T-helper 2 cell treated with Interferon-gamma antibody and Interleukin-4, amounts not matched to agents 5 μg/mL and 100 μg/mL, for 36 hours (primary cell): ENCODE results near the gene HUNK.

Experiments used
- DNase-seq: peaks from one replicate; pipeline ENCODE4 v3.0.0; 2021; ENCODE audit warnings: low spot score
- H3K27ac Mint-ChIP-seq: one replicate; pipeline ENCODE4 v1.8.0; 2021; ENCODE audit warnings: mild to moderate bottlenecking, mixed read lengths
- H3K27me3 Mint-ChIP-seq: one replicate; pipeline ENCODE4 v1.8.0; 2021; ENCODE audit warnings: low read depth, mixed read lengths
- H3K36me3 Mint-ChIP-seq: one replicate; pipeline ENCODE4 v1.8.0; 2021; ENCODE audit warnings: low read depth, mixed read lengths
- H3K4me1 Mint-ChIP-seq: one replicate; pipeline ENCODE4 v1.8.0; 2021; ENCODE audit warnings: low read depth, mixed read lengths
- H3K4me3 Mint-ChIP-seq: one replicate; pipeline ENCODE4 v1.8.0; 2022; ENCODE audit warnings: mild to moderate bottlenecking, moderate library complexity, mixed read lengths
- H3K9me3 Mint-ChIP-seq: one replicate; pipeline ENCODE4 v1.8.0; 2021; ENCODE audit warnings: mixed read lengths

The HUNK gene

DNA sequence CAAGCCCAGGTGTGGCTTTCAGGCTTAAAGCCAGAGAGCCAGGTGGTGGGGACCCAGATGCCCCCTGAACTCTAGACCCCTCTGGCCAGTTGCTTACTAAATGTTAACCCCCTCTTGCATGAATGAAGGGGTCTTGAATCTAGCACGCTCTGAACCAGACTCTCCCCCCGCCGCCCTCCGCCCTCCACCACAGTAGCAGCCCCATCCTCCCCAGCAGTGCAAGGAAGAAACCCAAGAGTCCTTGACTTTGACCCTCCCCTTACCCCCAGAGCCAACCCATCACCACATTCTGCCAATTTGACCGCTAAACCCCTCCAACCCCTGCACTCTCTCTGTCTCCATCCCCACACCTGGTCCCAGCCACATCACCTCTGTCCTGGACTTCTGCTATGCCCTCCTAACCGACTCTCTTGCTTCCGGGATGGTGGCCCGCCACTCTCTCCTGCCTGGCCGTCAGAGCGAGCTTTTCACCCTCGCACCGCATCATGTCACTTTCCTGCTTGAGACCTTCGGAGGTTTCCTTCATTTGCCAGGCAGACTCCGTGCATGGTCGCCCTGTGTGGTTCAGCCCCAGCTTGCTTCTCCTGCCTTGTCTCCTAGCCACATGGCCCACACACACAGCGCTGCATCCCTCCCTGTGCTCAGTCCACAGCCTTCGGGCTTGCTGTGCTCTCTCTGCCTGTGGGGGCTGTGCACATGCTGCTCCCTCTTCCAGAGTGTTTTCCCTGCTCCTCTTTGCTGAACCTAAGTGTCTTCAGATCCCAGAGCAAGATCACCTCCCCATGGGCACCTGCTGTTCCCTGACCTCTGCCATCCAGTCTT, 113.4 kb downstream of the HUNK start:
- H3K4me3 Mint-ChIP-seq: no peak overlapping the region
- DNase-seq: no peak
- H3K9me3 Mint-ChIP-seq: no peaks in the 10 kb centered on the region
- no peak overlapping the region for H3K27ac Mint-ChIP-seq
- H3K27me3 Mint-ChIP-seq: no peaks in the 10 kb centered on the region
- H3K4me1 Mint-ChIP-seq: no peaks in the 10 kb centered on the region
- no peaks in the 10 kb centered on the region for H3K36me3 Mint-ChIP-seq

DNA sequence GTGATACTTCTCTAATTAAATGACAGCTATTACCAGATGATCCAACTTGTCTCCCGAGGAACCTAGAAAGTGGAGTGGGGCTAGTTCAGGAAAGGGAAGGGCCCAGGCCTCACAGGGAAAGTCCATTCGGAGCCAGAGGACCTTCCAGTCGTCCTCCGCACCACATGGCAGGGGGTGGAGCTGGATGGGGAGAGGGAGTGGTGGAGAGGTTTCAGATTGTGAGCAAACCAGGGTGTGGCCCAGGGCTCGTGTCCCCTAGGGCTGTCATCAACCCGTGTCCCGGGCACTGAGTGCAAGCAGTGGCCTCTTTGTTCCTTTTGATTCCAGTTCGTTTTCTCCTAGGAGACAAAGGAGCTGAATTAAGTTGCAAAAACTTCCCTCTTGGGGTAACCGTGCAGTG, 114.9 kb downstream of the HUNK start:
- H3K27ac Mint-ChIP-seq: no peak overlapping the region
- H3K9me3 Mint-ChIP-seq: no peaks in the 10 kb centered on the region
- DNase-seq: no peak
- no peak overlapping the region for H3K4me3 Mint-ChIP-seq
- no peaks in the 10 kb centered on the region for H3K27me3 Mint-ChIP-seq
- H3K36me3 Mint-ChIP-seq: no peaks in the 10 kb centered on the region
- no peaks in the 10 kb centered on the region for H3K4me1 Mint-ChIP-seq

DNA sequence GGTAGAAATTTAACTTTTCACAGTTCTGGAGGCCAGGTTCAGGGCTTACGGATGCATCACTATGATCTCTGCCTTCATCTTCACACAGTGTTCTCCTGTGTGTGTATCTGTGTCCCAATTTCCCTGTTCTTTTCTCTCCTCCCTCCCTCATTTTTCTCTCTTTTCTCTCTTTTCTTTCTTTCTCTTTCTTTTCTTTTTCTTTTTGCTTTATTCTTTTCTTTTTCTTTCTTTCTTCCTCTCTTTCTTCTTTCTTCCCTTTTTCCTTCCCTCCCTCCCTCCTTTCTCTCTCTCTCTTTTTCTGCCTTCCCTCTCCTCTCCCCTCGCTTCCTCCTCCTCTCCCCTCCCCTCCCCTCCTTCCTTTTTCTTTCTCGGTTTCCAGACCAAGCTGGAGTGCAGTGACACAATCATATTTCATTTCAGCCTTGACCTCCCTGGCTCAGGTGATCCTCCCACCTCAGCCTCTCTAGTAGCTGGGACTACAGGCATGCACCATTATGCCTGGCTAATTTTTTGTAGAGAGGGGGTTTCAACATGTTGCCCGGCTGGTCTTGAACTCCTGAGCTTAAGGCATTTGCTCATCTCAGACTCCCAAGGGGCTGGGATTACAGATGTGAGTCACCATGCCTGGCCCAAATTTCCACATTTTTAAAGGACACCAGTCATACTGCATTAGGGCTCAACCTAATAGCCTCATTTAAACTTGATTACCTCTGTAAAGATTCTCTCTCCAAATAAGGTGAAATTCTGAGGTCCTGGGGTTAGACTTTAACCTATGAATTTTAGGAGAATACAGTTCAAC, 115.9 kb downstream of the HUNK start:
- no peaks in the 10 kb centered on the region for H3K27me3 Mint-ChIP-seq
- no peaks in the 10 kb centered on the region for H3K4me1 Mint-ChIP-seq
- DNase-seq: no peak
- H3K36me3 Mint-ChIP-seq: no peaks in the 10 kb centered on the region
- no peak overlapping the region for H3K27ac Mint-ChIP-seq
- no peak overlapping the region for H3K4me3 Mint-ChIP-seq
- H3K9me3 Mint-ChIP-seq: no peaks in the 10 kb centered on the region

DNA sequence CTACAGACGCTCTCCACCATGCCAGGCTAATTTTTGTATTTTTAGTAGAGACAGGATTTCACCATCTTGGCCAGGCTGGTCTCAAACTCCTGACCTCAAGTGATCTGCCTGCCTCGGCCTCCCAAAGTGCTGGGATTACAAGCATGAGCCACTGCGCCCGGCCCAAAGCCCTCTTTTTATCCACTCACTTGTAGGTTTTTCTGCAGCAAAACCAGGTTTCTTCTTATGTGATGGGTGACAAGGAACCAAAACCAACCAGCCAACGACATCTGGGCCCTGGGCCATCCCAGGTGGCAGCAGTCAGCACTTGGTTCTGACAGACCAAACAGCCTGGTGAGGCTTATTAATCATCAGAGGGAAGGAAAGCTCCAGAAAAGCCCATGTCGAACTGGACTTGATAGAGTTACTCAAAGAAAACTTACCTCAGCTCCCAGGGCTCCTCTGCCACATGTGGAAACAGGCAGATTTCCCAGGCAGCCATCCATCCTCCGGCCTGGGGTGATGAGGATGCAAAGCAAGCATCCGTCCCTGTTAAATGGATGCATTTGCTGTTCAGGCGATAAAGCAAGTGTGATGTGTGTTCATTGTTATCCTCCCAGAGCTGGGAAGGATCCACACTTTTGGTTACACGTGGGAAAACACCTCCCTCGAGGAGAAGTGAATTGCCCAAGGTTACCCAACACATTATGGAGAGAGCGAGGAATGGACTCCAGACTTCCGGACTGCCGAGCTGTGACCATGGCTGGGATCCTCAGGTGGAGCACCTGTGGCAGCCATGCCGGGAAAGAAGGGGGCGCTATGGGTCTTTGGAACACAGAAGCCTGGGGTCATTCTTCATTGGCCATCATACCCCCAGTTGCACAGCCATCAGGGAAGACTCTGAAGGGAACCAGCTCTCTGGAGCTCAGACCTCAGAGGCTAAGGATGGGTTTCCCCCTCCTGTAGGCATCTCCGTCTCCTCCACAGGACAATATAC, 118.8 kb downstream of the HUNK start:
- no peaks in the 10 kb centered on the region for H3K27me3 Mint-ChIP-seq
- H3K27ac Mint-ChIP-seq: no peak overlapping the region
- no peak for DNase-seq
- H3K4me3 Mint-ChIP-seq: no peak overlapping the region
- H3K36me3 Mint-ChIP-seq: no peaks in the 10 kb centered on the region
- H3K4me1 Mint-ChIP-seq: no peaks in the 10 kb centered on the region
- no peaks in the 10 kb centered on the region for H3K9me3 Mint-ChIP-seq

DNA sequence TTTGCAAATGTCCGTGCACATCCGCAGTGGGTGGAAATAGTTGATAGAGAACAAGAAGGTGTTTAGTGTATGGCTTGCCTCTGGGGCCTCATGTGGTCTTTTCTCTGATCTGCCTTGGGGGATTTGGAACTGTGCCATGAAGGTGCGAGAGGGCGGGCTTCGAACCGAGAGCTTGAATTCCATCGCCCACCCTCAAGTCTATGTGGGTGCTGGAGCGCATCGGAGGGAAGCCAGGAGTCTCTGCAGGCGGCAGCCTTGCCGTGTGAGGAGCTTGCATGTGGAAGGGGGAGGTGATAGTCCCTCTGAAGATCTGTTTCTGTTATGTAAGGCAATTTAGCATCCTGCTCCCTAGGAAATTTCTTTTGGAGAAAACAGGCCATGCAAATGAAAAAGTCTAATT, 119.6 kb downstream of the HUNK start:
- no peak for DNase-seq
- Mint-ChIP-seq H3K9me3 (no peaks in the 10 kb centered on the region), H3K27ac (no peak overlapping the region), H3K4me3 (no peak overlapping the region), H3K27me3 (no peaks in the 10 kb centered on the region), H3K4me1 (no peaks in the 10 kb centered on the region), H3K36me3 (no peaks in the 10 kb centered on the region)

DNA sequence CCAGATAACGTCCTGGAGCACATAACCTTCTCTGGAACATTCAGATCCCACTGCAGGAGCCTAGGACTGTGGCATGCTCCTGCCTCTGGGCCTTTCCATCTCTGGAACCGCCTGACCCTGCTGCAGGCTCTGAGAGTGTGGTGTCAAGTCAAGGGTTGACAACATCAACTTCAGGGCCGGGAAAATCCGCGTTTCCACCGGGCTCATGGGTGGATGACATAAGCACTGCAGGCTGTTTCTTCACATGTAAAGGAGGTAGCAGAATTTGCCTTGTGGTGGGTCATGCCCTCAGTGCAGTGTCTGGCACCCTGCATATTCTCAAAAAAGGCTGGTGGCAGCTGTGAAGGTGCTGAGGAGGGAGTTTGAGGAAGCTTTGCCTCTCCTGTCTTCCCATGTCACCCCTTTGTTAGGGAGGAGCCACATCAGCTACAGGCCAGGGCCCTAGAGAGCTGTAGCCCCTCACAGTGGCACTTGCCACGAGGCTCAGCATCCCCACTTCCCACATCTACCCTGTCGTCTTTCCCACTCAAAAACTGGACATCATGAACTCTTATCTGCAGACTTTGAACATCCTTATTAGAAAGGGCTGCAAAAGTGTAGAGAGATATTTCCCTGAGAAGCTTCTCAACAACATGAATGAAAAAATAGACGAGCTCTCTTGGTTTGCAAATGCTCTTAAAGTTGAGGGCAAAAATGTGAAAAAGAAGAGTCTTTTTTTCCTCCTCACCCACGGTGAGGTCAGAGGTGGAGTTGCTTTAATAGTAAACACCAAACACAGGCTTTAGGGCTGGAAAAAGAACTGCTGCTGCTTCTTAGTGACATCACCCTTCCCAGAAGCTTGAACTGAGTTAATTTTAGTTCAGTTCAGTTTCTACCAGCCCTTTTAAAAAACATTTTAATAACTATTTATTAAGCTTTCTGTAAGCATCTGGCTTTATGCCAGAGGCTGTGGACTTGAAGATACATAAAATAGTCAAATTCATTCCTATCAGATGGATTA, 121.3 kb downstream of the HUNK start:
- DNase-seq: no peak
- no peaks in the 10 kb centered on the region for H3K27me3 Mint-ChIP-seq
- no peak overlapping the region for H3K27ac Mint-ChIP-seq
- H3K4me1 Mint-ChIP-seq: no peaks in the 10 kb centered on the region
- no peak overlapping the region for H3K4me3 Mint-ChIP-seq
- H3K9me3 Mint-ChIP-seq: no peaks in the 10 kb centered on the region
- H3K36me3 Mint-ChIP-seq: no peaks in the 10 kb centered on the region

DNA sequence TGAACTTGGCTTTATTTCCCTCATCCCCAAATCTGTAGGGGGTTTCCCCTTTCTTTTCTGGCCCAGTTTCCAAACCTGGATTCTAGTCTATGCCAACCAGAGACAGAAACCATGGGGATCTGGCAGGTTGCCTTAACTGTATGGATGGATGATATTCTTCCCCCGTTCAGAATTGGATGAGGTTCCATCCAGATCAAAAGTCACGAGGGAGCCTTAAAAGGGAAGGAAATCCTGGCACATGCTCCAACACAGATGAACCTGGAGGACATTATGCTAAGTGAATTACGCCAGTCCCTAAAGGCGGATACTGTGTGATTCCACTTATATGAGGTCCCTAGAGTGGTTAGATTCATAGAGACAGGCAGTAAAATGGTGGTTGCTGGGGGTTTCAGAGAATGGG, 124.4 kb downstream of the HUNK start:
- Mint-ChIP-seq H3K4me3 (no peak overlapping the region), H3K4me1 (no peaks in the 10 kb centered on the region), H3K36me3 (no peaks in the 10 kb centered on the region), H3K9me3 (no peaks in the 10 kb centered on the region), H3K27me3 (no peaks in the 10 kb centered on the region), H3K27ac (no peak overlapping the region)
- DNase-seq: no peak

DNA sequence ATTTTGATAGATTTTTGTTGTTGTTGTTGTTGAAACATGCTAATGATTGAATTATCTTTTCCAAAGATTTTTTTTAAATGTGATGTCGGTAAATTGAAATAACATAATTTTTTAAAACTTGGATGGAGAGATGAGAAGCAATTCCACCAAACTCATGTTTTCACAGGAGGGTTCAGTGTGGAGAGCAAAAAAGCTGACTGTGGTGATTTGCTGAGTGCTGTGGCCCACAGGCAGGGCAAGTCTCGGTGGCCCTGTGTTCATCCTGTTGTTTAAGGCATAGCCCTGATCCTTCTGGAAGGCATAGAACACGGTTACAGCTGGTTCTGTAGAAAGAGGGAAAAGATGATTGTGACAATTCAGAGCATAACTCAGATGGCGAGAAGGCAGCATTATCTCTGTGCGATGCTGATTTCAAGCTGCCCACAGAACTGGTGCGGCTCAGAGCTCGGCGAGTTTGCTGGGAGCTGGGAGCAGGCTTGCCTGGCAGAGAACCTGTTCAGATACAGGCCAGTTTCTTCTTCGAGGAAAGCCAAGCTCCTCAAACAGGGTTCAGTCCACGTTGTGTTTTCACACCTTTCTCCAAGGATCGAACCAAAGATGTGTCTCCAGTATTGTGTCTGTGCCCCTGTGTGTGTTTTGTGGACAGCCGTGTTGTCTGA, 127.1 kb downstream of the HUNK start:
- Mint-ChIP-seq H3K27ac (no peak overlapping the region), H3K4me3 (no peak overlapping the region), H3K36me3 (no peaks in the 10 kb centered on the region), H3K4me1 (no peaks in the 10 kb centered on the region), H3K9me3 (no peaks in the 10 kb centered on the region), H3K27me3 (no peaks in the 10 kb centered on the region)
- no peak for DNase-seq

DNA sequence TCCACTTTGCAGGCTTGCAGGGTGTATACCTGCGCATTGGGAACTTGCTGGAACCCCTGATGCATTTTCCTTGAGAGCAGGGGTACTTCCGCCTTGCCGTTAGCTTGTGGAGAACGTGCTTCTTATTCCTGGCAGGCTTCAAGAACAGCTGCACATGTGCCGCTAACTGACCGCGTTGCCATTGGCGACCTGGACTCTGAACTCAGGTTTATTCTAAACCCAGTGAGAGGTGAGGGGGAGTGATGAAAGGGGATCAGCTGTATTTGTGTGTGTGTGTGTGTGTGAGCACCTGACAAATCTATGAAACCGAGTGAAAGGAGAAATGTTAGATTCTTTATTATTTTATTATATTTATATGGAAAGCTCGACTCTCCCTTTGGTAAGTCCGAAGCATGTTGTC, 128.6 kb downstream of the HUNK start:
- DNase-seq: no peak
- Mint-ChIP-seq H3K9me3 (no peaks in the 10 kb centered on the region), H3K4me3 (no peak overlapping the region), H3K4me1 (no peaks in the 10 kb centered on the region), H3K27ac (no peak overlapping the region), H3K27me3 (no peaks in the 10 kb centered on the region), H3K36me3 (no peaks in the 10 kb centered on the region)

DNA sequence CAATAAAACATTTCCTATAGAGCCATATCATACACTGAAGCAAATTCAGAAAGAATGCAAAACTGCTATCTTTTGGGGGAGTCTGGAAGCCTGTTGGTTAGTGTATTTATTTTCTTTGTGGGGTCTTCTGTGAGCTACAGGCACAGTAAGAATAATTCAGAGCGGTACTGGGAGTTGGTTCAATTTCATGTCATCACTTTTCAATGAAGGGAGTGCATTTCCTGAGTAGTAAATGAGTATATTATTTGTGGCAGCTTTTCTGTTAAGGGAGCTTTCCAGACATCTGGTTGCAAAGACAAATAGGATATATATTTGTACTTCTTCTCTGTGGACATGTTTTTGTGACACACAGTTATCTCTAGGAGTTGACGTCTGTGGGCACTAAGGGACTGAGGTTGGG, 130.6 kb downstream of the HUNK start:
- Mint-ChIP-seq H3K36me3 (no peaks in the 10 kb centered on the region), H3K27ac (no peak overlapping the region), H3K4me1 (no peaks in the 10 kb centered on the region), H3K27me3 (no peaks in the 10 kb centered on the region), H3K9me3 (no peaks in the 10 kb centered on the region), H3K4me3 (no peak overlapping the region)
- DNase-seq: no peak

DNA sequence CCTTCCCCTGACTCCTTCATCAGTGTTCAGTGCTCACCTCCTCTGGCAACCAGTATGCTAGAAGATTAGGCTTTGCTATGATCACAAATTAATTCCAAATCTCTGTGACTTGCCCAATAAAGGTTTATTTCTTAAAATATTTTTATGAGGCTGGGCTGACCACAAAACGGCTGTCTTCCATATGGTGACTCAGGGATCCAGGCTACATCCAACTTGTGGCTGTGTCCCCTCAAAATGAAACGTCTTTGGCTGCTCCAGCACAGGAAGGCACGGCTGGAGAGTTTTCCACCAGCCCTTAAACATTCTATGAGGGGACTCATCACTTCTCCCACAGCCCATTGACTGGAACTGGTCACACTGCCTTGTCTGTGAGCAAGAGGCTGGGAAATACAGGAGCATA, 131.5 kb downstream of the HUNK start:
- Mint-ChIP-seq H3K9me3 (no peaks in the 10 kb centered on the region), H3K27ac (no peak overlapping the region), H3K4me1 (no peaks in the 10 kb centered on the region), H3K36me3 (no peaks in the 10 kb centered on the region), H3K27me3 (no peaks in the 10 kb centered on the region), H3K4me3 (no peak overlapping the region)
- DNase-seq: no peak

DNA sequence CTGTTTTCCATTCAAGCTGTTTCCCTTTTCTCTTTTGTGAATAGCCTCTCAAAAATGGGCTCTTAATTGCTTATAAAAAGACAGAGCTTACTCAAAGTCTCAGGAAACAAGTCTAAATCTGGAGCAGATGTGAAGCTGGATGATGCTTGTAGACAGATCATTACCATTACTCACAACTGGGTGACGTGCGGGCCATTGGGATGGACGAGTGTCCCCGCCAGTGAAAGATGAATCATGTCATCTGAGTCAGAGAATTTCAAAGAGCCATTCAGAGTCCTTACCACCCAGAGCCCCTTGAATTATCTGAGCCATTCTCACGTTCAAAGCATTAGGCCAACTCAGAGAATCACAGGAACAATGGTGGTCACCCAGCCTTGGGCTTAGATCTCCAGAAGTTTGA, 134.6 kb downstream of the HUNK start:
- no peak overlapping the region for H3K27ac Mint-ChIP-seq
- no peaks in the 10 kb centered on the region for H3K27me3 Mint-ChIP-seq
- no peak for DNase-seq
- no peaks in the 10 kb centered on the region for H3K9me3 Mint-ChIP-seq
- H3K4me1 Mint-ChIP-seq: no peaks in the 10 kb centered on the region
- no peak overlapping the region for H3K4me3 Mint-ChIP-seq
- no peaks in the 10 kb centered on the region for H3K36me3 Mint-ChIP-seq
